ENCODE data around the gene DSTN. TPM values are rescaled to one million over a fixed set of nuclear protein-coding genes. Genes with fewer than 3 reads are reported as not detected.

DSTN gene
- total and polyA plus RNA-seq, 10 donors = 62.0 to 157 (median 98.5) TPM

DNA sequence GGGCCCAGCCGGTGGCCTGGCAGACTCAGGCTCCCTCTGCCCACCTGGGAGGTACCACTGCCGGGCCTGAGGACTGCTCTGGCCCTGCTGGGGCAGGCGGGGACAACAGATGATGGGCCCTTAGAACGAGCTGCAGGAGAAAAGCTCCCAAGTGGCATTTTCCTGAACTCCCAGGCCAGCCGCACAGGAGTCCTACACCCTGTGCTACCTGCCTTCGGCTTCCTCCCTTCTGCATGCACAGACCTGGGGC is 41.3 kb downstream of the DSTN start:
- DNase-seq = no peak
- H3K9me3 ChIP-seq = no peaks in the 10 kb centered on the region
- no peak for TF ChIP-seq POLR2A (IDR thresholded peaks at IDR 0.05)
- TF ChIP-seq, protein P1, sequence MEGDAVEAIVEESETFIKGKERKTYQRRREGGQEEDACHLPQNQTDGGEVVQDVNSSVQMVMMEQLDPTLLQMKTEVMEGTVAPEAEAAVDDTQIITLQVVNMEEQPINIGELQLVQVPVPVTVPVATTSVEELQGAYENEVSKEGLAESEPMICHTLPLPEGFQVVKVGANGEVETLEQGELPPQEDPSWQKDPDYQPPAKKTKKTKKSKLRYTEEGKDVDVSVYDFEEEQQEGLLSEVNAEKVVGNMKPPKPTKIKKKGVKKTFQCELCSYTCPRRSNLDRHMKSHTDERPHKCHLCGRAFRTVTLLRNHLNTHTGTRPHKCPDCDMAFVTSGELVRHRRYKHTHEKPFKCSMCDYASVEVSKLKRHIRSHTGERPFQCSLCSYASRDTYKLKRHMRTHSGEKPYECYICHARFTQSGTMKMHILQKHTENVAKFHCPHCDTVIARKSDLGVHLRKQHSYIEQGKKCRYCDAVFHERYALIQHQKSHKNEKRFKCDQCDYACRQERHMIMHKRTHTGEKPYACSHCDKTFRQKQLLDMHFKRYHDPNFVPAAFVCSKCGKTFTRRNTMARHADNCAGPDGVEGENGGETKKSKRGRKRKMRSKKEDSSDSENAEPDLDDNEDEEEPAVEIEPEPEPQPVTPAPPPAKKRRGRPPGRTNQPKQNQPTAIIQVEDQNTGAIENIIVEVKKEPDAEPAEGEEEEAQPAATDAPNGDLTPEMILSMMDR (IDR thresholded peaks at IDR 0.05 in 8 of 11, conservative IDR thresholded peaks at IDR 0.05 in 3 of 11) = peak in 2 of 11 experiments; percentile 20 to 26
- peaks cover 0 to 75% (median 15%) of the 10 kb centered on the region in 6 donors for H3K36me3 ChIP-seq
- WGBS, 5 donors = 50 to 74% (median 69%) methylated on average over 5 to 6 of the region's 6 CpGs
- intact Hi-C loops (cut with DNase I; ENCODE audit: low total_unique reads) = no loop called here
- H3K4me3 ChIP-seq = no peak overlapping the region
- peaks cover 7 to 64% (median 39%) of the 10 kb centered on the region in 6 donors for H3K4me1 ChIP-seq
- H3K27ac ChIP-seq = peak overlapping the region in 7 of 8 donors; percentile 51 to 85 (median 68)
- no peaks in the 10 kb centered on the region for H3K27me3 ChIP-seq (replicated peaks in 1 of 7)

DNA sequence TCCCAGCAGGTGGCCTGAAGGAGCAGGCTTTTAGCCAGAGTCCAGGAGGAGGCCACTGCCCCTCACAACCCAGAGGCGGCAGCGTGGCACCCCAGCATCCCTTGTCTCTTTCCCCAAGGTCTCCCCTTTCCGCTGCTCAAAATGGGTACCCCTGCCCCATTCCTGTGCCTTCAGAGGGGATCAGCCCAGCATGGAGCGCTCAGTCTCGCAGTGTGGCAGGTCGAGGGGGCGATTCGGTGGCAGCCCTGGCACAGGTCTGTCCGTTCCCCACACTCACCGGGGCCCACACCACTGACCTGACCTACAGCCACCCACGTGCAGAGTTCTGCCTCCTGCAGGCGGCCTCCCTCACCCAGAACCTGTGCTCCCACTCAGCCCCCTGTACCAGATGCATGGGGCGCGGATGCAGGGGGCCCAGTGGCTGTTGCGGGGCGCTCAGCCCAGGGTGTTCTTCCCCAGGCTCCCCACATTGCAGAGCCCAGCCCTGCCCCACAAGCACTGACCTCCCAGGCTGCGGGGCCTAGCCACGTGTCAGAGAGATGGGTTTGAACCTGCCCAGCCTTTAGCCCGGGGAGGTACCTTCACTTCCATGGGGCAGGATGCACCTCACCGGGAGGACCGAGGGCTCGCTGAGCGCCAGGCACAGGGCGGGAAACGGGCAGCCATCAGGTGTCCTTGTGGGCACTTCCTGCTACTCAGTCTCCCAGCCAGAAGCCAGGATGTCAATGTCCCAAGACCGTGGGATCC is 41.8 kb downstream of the DSTN start:
- H3K9me3 ChIP-seq = no peaks in the 10 kb centered on the region
- intact Hi-C loops (cut with DNase I; ENCODE audit: low total_unique reads) = no loop called here
- 73 to 84% (median 78%) methylated on average over 22 to 26 of the region's 26 CpGs for WGBS, 5 donors
- DNase-seq = peak; percentile 82
- H3K27me3 ChIP-seq (replicated peaks in 1 of 7) = no peaks in the 10 kb centered on the region
- H3K4me1 ChIP-seq = peaks cover 7 to 69% (median 40%) of the 10 kb centered on the region in 6 donors
- H3K4me3 ChIP-seq = no peak overlapping the region
- peak overlapping the region; percentile 8 to 85 (median 68) for H3K27ac ChIP-seq
- TF ChIP-seq POLR2AphosphoS5 (IDR thresholded peaks at IDR 0.05) = peak in 2 of 3 donors; percentile 66 to 73
- TF ChIP-seq, protein P1 (IDR thresholded peaks at IDR 0.05 in 8 of 11, conservative IDR thresholded peaks at IDR 0.05 in 3 of 11) = peak in 2 of 11 experiments; percentile 39 to 52
- TF ChIP-seq POLR2A (IDR thresholded peaks at IDR 0.05) = no peak
- peaks cover 0 to 76% (median 17%) of the 10 kb centered on the region in 6 donors for H3K36me3 ChIP-seq

DNA sequence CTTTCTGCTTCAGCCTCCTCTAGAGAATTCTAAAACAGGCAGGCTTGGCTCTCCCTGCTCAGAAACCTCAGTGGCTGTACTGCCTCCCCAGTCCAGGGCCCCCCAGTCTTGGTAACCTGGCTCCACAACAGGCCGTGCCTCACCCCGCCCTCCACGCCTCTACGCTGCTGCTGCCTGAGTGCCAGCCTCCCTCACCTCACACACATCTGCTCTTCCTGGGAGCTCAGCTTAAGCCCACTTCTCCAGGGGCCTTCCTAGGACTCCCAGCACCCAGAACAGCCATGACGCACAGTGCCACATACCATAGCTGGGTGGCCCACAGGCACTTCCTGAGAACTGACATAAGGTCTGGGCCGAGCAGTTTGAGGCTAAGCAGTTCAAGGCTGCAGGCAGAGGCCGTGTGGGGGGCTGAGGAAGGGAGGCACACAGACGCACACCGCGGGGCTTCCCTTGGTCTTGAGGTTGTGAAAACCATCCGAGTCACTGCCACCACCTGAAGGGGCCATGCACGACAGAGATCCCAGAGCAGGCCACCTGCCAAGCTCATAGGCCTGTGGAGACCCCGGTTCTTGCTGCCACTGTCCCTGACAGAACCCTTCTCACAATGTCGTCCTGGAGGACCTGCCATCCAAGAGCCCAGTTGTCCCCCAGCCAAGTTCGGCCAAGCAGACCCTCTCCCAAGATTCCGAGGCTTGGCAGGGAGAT is 42.6 kb downstream of the DSTN start:
- Histone ChIP-seq H3K36me3 (peaks cover 0 to 76% (median 24%) of the 10 kb centered on the region in 6 donors), H3K4me1 (peaks cover 7 to 76% (median 40%) of the 10 kb centered on the region in 6 donors), H3K9me3 (no peaks in the 10 kb centered on the region), H3K4me3 (no peak overlapping the region), H3K27ac (peak overlapping the region; percentile 8 to 85 (median 68)), H3K27me3 (replicated peaks in 1 of 7) (no peaks in the 10 kb centered on the region)
- DNase-seq = peak; percentile 80
- intact Hi-C loops (cut with DNase I; ENCODE audit: low total_unique reads) = no loop called here
- WGBS, 5 donors = 43 to 73% (median 47%) methylated on average over 9 to 16 of the region's 16 CpGs
- TF ChIP-seq, protein P1 (IDR thresholded peaks at IDR 0.05 in 8 of 11, conservative IDR thresholded peaks at IDR 0.05 in 3 of 11) = no peak
- TF ChIP-seq POLR2AphosphoS5 (IDR thresholded peaks at IDR 0.05) = peak; percentile 51 to 61 (median 54)
- no peak for TF ChIP-seq POLR2A (IDR thresholded peaks at IDR 0.05)

- Histone ChIP-seq H3K9me3 (no peaks in the 10 kb centered on the region), H3K27me3 (replicated peaks in 1 of 7) (no peaks in the 10 kb centered on the region), H3K36me3 (peaks cover 0 to 76% (median 29%) of the 10 kb centered on the region in 6 donors), H3K27ac (peak overlapping the region in 4 of 8 donors; percentile 67 to 85 (median 74)), H3K4me1 (peaks cover 7 to 76% (median 40%) of the 10 kb centered on the region in 6 donors), H3K4me3 (no peak overlapping the region)
- 70 to 95% (median 89%) methylated on average over 7 of the region's 7 CpGs for WGBS, 5 donors
- no peak for DNase-seq
- TF ChIP-seq, protein P1 (IDR thresholded peaks at IDR 0.05 in 8 of 11, conservative IDR thresholded peaks at IDR 0.05 in 3 of 11) = no peak
- TF ChIP-seq POLR2AphosphoS5 (IDR thresholded peaks at IDR 0.05) = no peak
- TF ChIP-seq POLR2A (IDR thresholded peaks at IDR 0.05) = no peak
- intact Hi-C loops (cut with DNase I; ENCODE audit: low total_unique reads) = no loop called here
Observed at GRCh38 chr20:17612992-17613327, 43.1 kb downstream of the DSTN start.
